Neutrophil (primary cell): ENCODE data around the gene CBLC.
A peak's percentile ranks its signal among the peaks of the same experiment; 100 is the strongest.

Experiments used
- H3K27ac ChIP-seq: fragments of 200-600 bp; sonication (generic); 2 replicates; pipeline ENCODE4 v1.5.1; 2016; ENCODE audit warnings: mild to moderate bottlenecking, moderate library complexity
- H3K27me3 ChIP-seq: fragments of 200-600 bp; sonication (generic); 2 replicates; pipeline ENCODE4 v1.6.0; 2016; ENCODE audit warnings: mild to moderate bottlenecking
- H3K36me3 ChIP-seq: fragments of 200-600 bp; sonication (generic); 2 replicates; pipeline ENCODE4 v1.5.1; 2017
- H3K4me1 ChIP-seq, 2 experiments: fragments of 200-600 bp in 1 of 2; sonication (generic) in 1 of 2; 1 replicate in 1 of 2; 2 replicates in 1 of 2; pipeline versions ENCODE4 v1.5.1 to v1.6.1; 2013 to 2016; ENCODE audit warnings: low read depth in 1 of 2, low read length in 1 of 2, mild to moderate bottlenecking in 1 of 2, moderate library complexity in 1 of 2; ENCODE audit not compliant: control insufficient read depth in 1 of 2, insufficient read depth in 1 of 2
- H3K4me3 ChIP-seq, 2 experiments: fragments of 200-600 bp in 1 of 2; sonication (generic) in 1 of 2; 1 replicate in 1 of 2; 2 replicates in 1 of 2; pipeline ENCODE4 v1.5.1; 2013 to 2016; ENCODE audit warnings: low read depth in 1 of 2, low read length in 1 of 2, mild to moderate bottlenecking in 1 of 2, moderate library complexity in 1 of 2
- H3K9me3 ChIP-seq: fragments of 200-600 bp; sonication (generic); 2 replicates; pipeline ENCODE4 v1.5.1; 2016
- TF ChIP-seq, protein P1 (sequence below): fragments of 200-600 bp; sonication (generic); IDR thresholded peaks from 2 replicates; pipeline ENCODE4 v1.5.1; 2016; ENCODE audit warnings: antibody characterized with exemption

Gene CBLC

DNA sequence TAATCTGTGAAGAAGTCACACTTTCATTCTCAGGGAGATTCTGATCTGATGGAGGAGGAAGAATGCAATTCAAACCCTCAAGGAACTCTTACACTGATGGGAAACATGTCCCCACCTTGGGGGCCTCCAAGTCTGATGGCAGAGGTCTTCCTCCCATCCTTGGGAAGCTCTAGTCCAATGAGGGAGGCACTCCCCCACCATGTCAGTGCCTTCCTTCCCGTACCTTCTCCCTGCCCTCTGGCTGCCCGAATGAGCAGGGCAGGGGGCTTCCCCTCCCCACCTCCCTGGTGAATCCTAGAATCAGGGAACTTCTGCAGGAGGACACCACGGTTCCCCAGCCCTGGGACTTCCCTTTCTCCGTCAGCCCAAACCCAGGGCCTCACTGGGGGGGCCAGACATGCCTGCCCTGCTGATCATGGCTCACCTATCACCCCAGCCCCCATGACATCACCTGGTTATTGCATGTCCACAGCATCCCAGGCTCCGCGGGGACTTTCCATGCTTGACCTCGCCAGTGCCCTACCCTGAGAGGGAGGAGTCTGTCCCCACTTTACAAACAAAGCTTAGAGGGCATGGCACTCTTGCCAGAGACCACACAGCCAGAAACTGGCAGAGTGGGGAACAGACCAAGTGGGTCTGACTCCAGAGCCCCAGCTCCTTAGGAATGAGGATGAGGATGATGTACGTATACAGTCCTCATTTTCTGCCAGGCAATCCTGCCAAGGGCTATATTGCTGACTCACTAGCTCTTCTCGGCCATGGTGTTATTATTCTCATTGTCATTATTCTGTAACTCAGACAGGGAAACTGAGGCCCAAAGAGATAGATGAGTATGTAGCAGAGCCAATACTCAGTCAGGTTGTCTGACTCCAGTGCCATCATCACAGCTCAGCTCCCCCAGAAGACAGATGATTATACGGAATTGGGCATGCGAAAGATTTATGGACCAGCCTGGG lies 38.8 kb upstream of the CBLC start:
- H3K4me3 ChIP-seq: peak overlapping the region in 1 of 2 experiments; percentile 14
- peaks cover 92 to 93% of the 10 kb centered on the region in 2 experiments for H3K4me1 ChIP-seq
- no peaks in the 10 kb centered on the region for H3K27me3 ChIP-seq
- TF ChIP-seq, protein P1, sequence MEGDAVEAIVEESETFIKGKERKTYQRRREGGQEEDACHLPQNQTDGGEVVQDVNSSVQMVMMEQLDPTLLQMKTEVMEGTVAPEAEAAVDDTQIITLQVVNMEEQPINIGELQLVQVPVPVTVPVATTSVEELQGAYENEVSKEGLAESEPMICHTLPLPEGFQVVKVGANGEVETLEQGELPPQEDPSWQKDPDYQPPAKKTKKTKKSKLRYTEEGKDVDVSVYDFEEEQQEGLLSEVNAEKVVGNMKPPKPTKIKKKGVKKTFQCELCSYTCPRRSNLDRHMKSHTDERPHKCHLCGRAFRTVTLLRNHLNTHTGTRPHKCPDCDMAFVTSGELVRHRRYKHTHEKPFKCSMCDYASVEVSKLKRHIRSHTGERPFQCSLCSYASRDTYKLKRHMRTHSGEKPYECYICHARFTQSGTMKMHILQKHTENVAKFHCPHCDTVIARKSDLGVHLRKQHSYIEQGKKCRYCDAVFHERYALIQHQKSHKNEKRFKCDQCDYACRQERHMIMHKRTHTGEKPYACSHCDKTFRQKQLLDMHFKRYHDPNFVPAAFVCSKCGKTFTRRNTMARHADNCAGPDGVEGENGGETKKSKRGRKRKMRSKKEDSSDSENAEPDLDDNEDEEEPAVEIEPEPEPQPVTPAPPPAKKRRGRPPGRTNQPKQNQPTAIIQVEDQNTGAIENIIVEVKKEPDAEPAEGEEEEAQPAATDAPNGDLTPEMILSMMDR: no peak
- H3K9me3 ChIP-seq: no peaks in the 10 kb centered on the region
- H3K27ac ChIP-seq: peak overlapping the region; percentile 78
- no peaks in the 10 kb centered on the region for H3K36me3 ChIP-seq

- Histone ChIP-seq H3K36me3 (no peaks in the 10 kb centered on the region), H3K4me1 (peaks cover 93 to 97% of the 10 kb centered on the region in 2 experiments), H3K27ac (peak overlapping the region; percentile 89), H3K4me3 (no peak overlapping the region), H3K9me3 (no peaks in the 10 kb centered on the region), H3K27me3 (no peaks in the 10 kb centered on the region)
- TF ChIP-seq, protein P1: no peak
Observed at GRCh38 chr19:44740351-44740824, 37.3 kb upstream of the CBLC start.

DNA sequence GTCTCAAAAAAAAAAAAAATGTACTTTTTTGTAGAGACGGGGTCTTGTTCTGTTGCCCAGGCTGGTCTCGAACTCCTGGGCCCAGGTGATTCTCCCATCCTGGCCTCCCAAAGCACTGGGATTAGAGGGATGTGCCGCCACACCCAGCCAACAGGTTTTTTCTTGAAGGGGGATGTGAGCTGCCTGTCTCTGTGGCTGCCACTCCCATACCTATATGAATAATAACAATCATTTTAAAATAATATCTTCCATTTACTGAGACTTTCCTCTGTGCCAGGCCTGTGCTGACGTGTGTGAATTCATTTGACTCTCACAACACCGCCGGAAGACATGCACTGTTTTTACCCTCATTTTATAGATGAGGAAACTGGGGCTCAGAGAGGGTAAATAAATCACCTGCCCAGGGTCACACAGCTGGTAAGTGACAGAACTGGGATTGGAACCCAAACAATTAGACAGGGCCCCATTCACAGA lies 36.4 kb upstream of the CBLC start:
- Histone ChIP-seq H3K9me3 (no peaks in the 10 kb centered on the region), H3K4me1 (peaks cover 93 to 97% of the 10 kb centered on the region in 2 experiments), H3K27me3 (no peaks in the 10 kb centered on the region), H3K4me3 (peak overlapping the region; percentile 17 to 52), H3K36me3 (no peaks in the 10 kb centered on the region), H3K27ac (peak overlapping the region; percentile 89)
- TF ChIP-seq, protein P1: no peak

DNA sequence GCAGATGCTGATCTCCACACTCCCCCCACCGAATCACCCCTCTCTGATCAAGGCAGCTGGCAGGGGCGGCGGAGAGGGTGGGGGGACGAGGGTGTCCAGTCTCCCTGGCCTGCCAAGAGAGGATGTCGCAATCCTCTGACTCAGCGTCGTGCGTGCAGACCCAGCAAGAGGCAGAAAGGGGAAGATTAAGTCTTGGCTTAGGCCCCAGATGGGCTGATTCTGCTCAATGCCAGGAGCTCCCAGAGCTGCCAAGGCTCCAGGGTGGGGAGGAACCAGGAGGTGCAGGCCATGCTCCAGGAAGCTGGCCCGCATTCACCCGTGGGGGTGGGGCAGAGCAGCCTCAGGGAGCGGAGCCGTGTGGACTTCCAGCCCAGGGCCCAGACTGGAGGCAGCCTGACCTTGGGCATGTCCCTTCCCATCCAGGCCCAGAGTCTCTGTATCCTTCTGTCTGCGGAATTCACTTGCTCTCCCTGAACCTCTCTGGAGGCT lies 35.8 kb upstream of the CBLC start:
- H3K27ac ChIP-seq: peak overlapping the region; percentile 89
- TF ChIP-seq, protein P1: peak; percentile 19
- peak overlapping the region; percentile 34 to 52 for H3K4me3 ChIP-seq
- peaks cover 93 to 97% of the 10 kb centered on the region in 2 experiments for H3K4me1 ChIP-seq
- no peaks in the 10 kb centered on the region for H3K36me3 ChIP-seq
- H3K27me3 ChIP-seq: no peaks in the 10 kb centered on the region
- H3K9me3 ChIP-seq: no peaks in the 10 kb centered on the region

DNA sequence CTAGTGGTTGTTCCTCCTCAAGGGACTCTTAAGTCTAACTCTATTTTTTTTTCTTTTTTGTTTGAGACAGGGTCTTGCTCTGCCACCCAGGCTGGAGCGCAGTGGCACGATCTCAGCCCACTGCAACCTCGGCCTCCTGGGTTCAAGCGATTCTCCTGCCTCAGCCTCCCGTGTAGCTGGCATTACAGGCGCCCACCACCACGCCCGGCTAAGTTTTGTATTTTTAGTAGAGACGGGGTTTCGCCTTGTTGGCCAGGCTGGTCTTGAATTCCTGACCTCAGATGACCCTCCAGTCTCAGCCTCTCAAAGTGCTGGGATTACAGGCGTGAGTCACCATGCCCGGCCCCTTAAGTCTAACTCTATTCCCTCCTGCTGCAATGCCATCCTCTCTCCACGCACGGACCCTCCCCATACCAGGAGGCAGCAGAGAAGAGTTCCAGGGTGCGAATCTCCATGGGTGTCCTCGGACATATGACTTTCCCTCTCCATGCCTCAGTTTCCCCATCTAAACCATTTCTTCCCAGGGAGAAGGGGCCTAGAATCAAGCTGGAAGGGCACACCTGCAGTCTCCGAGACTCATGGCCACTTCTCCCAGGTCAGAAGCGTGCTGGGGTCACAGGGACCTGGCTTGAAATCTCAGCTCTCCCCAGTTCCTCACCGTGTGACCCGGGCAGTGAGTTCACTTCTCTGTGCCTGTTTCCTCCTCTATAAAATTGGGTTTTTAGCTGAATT lies 35.2 kb upstream of the CBLC start:
- Histone ChIP-seq H3K9me3 (no peaks in the 10 kb centered on the region), H3K4me3 (peak overlapping the region; percentile 34 to 52), H3K27ac (peak overlapping the region; percentile 89), H3K4me1 (peaks cover 93 to 95% of the 10 kb centered on the region in 2 experiments), H3K36me3 (no peaks in the 10 kb centered on the region), H3K27me3 (no peaks in the 10 kb centered on the region)
- TF ChIP-seq, protein P1: no peak
